ENCODE data around the gene DTNB.
"Not testable (repeated sequence)": the region's sequence is repeated elsewhere in the genome, so short reads cannot be mapped to it uniquely, and the experiment has no call there.

Gene DTNB

DNA sequence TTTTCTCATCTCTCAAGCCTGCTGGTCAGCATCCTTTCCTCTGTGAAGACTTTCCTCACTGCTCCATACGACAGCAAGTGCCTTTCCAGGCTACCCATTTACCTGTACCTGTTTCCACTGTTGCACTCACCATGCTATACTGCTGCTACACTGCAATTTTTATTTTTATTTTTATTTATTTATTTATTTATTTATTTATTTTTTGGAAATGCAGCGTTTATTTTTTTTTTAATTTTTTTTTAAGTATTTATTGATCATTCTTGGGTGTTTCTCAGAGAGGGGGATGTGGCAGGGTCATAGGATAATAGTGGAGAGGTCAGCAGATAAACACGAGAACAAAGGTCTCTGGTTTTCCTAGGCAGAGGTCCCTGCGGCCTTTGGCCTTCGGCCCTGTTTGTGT, 139.6 kb downstream of the DTNB start:
- DNase-seq; in situ Hi-C loops (cut with HindIII; ENCODE audit: low pct_ligation_motif_present, low pct_unique_long_range_greater_than_20kb, low sequenced_read_pairs): not testable (repeated sequence)

DNA sequence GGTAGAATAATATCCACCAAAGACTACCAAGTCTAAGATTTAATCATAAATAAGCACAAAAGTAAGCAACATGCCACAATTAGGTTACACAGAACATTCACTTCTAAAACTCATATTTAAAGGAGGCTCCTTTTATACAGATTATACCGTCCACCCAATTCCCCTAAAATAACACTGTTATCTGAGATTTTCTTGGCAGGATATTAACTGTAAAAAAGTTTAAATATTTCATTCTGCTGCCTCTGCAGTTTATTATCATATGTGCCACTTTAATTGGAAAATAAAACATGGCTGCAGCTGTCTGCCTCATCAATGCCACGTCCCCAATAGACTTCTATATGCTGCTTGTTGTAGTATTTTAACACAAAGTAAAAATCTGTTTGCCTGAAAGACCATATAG, 140.9 kb downstream of the DTNB start:
- in situ Hi-C loops (cut with HindIII; ENCODE audit: low pct_ligation_motif_present, low pct_unique_long_range_greater_than_20kb, low sequenced_read_pairs) = no loop called here
- no peak for DNase-seq

DNA sequence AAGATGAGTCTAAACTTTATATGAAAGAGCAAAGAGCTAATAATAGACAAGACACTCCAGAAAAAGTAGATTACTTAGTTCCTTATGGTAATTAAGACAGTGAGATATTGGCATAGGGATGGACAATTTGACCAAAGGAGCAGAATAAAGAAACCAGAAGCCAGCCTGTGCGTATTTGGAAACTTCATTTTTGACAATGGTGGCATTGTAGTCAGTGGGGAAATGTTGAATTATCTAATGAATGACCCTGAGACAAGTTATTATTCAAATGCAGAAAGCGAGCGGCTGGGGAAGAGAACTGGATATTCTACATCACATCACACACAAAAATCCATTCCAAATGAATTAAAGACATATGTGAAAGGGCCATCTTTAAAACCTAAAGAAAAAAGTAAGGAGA, 144.3 kb downstream of the DTNB start:
- in situ Hi-C loops (cut with HindIII; ENCODE audit: low pct_ligation_motif_present, low pct_unique_long_range_greater_than_20kb, low sequenced_read_pairs) = no loop called here
- no peak for DNase-seq

GRCh38 chr2:25528173-25528572, 145.2 kb downstream of the DTNB start:
- peak; percentile 59 for DNase-seq
- in situ Hi-C loops (cut with HindIII; ENCODE audit: low pct_ligation_motif_present, low pct_unique_long_range_greater_than_20kb, low sequenced_read_pairs) = no loop called here

DNA sequence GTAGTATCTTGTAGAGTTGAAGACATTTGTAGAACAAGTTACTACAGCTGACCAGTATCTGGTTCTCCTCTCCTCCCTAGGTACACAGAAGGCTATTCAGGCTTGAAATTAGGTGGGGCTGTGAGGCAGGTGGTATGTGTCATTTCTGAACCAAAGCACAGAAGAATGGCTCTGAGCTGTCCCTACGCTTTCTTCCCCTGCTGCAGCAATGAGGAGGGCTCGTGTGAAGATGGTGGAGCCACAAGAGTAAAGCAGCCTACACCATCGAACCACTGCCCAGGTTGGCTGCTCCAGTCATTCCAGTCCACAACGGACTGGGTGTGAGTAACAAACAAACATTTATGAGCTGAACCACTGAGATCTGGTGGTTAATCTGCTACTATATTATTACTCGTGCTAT, 148.9 kb downstream of the DTNB start:
- no peak for DNase-seq
- in situ Hi-C loops (cut with HindIII; ENCODE audit: low pct_ligation_motif_present, low pct_unique_long_range_greater_than_20kb, low sequenced_read_pairs) = no loop called here

- in situ Hi-C loops (cut with HindIII; ENCODE audit: low pct_ligation_motif_present, low pct_unique_long_range_greater_than_20kb, low sequenced_read_pairs) = no loop called here
- no peak for DNase-seq
Measured at GRCh38 chr2:25523060-25523459, 150.3 kb downstream of the DTNB start.

DNA sequence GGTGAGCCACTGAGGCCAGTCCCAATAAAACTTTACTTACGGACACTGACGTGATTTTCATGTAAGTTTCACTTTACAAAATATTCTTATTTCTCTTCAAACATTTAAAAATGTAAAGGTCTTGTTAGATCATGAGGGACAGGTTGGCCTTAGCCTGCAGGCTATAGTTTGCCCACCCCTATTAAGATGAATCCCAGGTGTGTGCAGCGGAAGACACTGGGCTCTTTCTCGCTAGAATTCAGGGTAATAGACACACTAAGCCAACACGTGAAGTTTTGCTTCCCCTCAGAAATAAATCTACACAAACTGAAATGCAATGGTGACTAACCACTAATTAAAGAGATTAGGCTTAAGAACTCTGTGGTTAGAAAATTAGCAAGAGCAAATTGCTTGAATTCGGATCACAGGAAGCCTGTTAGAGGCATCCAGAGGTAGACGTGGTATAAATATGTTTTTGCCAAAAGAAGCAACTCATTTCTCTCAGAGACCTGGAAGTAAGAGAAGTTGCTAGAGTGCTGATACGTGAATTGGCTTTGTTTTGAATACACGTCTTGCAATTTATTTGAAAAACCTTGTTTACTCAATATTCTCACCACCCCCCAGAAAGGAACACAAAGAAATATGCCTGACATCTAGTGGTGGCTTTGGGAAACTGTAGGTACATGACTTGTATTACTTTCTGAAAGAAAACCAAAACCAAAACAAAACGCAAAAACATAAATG, 151.6 kb downstream of the DTNB start:
- in situ Hi-C loops (cut with HindIII; ENCODE audit: low pct_ligation_motif_present, low pct_unique_long_range_greater_than_20kb, low sequenced_read_pairs) = no loop called here
- DNase-seq = peak; percentile 74

GRCh38 chr2:25521126-25521525, 152.3 kb downstream of the DTNB start:
- DNase-seq = no peak
- in situ Hi-C loops (cut with HindIII; ENCODE audit: low pct_ligation_motif_present, low pct_unique_long_range_greater_than_20kb, low sequenced_read_pairs) = no loop called here

- in situ Hi-C loops (cut with HindIII; ENCODE audit: low pct_ligation_motif_present, low pct_unique_long_range_greater_than_20kb, low sequenced_read_pairs) = no loop called here
- DNase-seq = no peak
Measured at GRCh38 chr2:25517701-25518100, 155.7 kb downstream of the DTNB start.

- in situ Hi-C loops (cut with HindIII; ENCODE audit: low pct_ligation_motif_present, low pct_unique_long_range_greater_than_20kb, low sequenced_read_pairs) = no loop called here
- DNase-seq = no peak
Measured at GRCh38 chr2:25514043-25514637, 159.2 kb downstream of the DTNB start.

GRCh38 chr2:25512707-25513106, 160.7 kb downstream of the DTNB start:
- in situ Hi-C loops (cut with HindIII; ENCODE audit: low pct_ligation_motif_present, low pct_unique_long_range_greater_than_20kb, low sequenced_read_pairs) = no loop called here

DNA sequence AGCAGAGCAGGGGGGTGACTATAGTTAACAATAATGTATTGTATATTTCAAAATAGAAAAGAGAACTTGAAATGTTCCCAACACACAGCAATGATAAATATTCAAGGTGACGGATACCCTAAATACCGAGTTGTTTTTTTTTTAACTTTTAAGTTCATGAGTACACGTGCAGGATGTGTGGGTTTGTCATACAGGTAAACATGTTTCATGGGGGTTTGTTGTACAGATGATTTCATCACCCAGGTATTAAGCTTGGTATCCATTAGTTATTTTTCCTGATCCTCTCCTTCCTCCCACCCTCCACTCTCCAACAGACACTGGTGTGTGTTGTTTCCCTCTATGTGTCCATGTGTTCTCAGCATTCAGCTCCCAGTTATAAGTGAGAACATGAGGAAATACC, 167.2 kb downstream of the DTNB start:
- DNase-seq = no peak
- in situ Hi-C loops (cut with HindIII; ENCODE audit: low pct_ligation_motif_present, low pct_unique_long_range_greater_than_20kb, low sequenced_read_pairs) = no loop called here

More at GRCh38 chr2:25512707-25513106, 160.7 kb downstream of the DTNB start:
- DNase-seq = no peak

- no peak for DNase-seq
- in situ Hi-C loops (cut with HindIII; ENCODE audit: low pct_ligation_motif_present, low pct_unique_long_range_greater_than_20kb, low sequenced_read_pairs) = no loop called here
Measured at GRCh38 chr2:25505622-25506021, 167.8 kb downstream of the DTNB start.

DNA sequence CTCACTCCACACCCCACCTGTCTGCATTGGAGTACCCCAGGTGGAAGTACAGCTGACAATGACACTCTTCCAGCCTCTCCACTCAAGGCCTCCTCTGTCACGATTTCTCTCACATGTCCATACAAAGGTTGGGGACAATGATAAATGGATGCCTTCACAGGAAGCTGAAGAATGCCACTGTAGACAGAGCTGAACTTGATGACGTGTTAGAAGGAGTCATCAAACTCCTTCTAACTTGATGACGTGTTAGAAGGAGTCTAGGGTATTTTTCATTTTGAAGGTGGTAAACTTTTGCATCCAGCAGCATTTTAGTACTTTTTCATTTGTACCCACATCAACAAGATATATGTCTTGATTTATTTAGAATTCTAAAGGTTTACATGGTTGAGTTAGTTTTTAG, 168.2 kb downstream of the DTNB start:
- in situ Hi-C loops (cut with HindIII; ENCODE audit: low pct_ligation_motif_present, low pct_unique_long_range_greater_than_20kb, low sequenced_read_pairs) = no loop called here

DNA sequence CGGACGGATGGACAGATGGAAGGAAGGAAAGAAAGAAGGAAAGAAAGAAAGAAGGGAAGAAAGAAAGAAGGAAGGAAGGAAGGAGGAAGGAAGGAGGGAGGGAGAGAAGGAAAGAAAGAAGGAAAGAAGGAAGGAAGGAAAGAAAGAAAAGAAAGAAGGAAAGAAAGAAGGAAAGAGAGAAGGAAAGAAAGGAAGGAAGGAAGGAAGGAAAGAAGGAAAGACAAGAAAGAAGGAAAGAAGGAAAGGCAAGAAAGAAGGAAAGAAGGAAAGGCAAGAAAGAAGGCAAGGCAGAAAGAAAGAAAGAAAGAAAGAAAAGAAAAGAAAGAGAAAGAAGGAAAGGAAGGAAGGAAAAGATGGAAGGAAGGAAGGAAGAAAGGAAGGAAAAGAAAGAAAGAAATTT, 169.1 kb downstream of the DTNB start:
- DNase-seq = no peak
- in situ Hi-C loops (cut with HindIII; ENCODE audit: low pct_ligation_motif_present, low pct_unique_long_range_greater_than_20kb, low sequenced_read_pairs) = no loop called here

More for the DNA sequence above, 168.2 kb downstream of the DTNB start:
- DNase-seq = no peak

DNA sequence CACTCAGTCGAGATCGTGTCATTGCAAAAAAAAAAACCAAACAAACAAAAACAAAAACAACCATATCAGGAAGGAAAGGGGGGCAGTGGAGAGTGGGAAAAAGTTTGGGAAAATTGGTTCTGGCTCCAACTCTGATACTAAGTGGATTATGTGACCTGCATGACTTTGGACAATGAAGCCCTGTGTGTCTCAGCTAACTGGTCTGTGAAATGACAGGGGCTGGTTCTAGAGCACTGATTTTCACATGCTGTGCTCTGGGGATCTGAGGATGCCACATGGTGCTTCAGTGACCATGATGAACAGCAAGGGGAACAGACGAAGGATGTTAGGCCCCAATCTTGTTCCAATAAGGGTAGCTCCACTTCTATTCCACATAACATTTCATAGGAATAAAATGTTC, 174.2 kb downstream of the DTNB start:
- in situ Hi-C loops (cut with HindIII; ENCODE audit: low pct_ligation_motif_present, low pct_unique_long_range_greater_than_20kb, low sequenced_read_pairs) = no loop called here
- DNase-seq = no peak

GRCh38 chr2:25497918-25498407, 175.4 kb downstream of the DTNB start:
- in situ Hi-C loops (cut with HindIII; ENCODE audit: low pct_ligation_motif_present, low pct_unique_long_range_greater_than_20kb, low sequenced_read_pairs) = no loop called here
- no peak for DNase-seq

GRCh38 chr2:25497229-25497917, 176.0 kb downstream of the DTNB start:
- in situ Hi-C loops (cut with HindIII; ENCODE audit: low pct_ligation_motif_present, low pct_unique_long_range_greater_than_20kb, low sequenced_read_pairs) = no loop called here
- no peak for DNase-seq

- no peak for DNase-seq
- in situ Hi-C loops (cut with HindIII; ENCODE audit: low pct_ligation_motif_present, low pct_unique_long_range_greater_than_20kb, low sequenced_read_pairs) = no loop called here
Measured at GRCh38 chr2:25494616-25495015, 178.8 kb downstream of the DTNB start.

- in situ Hi-C loops (cut with HindIII; ENCODE audit: low pct_ligation_motif_present, low pct_unique_long_range_greater_than_20kb, low sequenced_read_pairs) = no loop called here
- DNase-seq = no peak
Measured at GRCh38 chr2:25493207-25493606, 180.2 kb downstream of the DTNB start.

Data from ACHN (cell line).